Skeletal muscle satellite cell (primary cell): ENCODE results near the gene TYMP.
"Not testable (repeated sequence)": the region's sequence is repeated elsewhere in the genome, so short reads cannot be mapped to it uniquely, and the experiment has no call there.

Source experiments
- H3K27me3 ChIP-seq: 2 replicates; pipeline ENCODE4 v1.7.0; 2013; ENCODE audit warnings: low read length; ENCODE audit not compliant: control insufficient read depth, insufficient read depth
- H3K36me3 ChIP-seq: 2 replicates; pipeline ENCODE4 v1.7.0; 2013; ENCODE audit warnings: mild to moderate bottlenecking, control low read depth, low read length; ENCODE audit not compliant: insufficient read depth
- H3K4me1 ChIP-seq: 2 replicates; pipeline ENCODE4 v1.7.0; 2013; ENCODE audit warnings: low read length; ENCODE audit not compliant: control insufficient read depth, insufficient read depth
- H3K4me2 ChIP-seq: 2 replicates; pipeline ENCODE4 v1.7.0; 2013; ENCODE audit warnings: mild to moderate bottlenecking, low read length
- H3K4me3 ChIP-seq: 2 replicates; pipeline ENCODE4 v1.7.0; 2013; ENCODE audit warnings: low read length
- H3K9ac ChIP-seq: 2 replicates; pipeline ENCODE4 v1.7.0; 2013; ENCODE audit warnings: mild to moderate bottlenecking, low read depth, low read length, moderate library complexity
- H3K9me3 ChIP-seq: replicated peaks from 2 replicates; pipeline ENCODE4 v1.7.0; 2013; ENCODE audit warnings: mild to moderate bottlenecking, control low read depth, low read length

The TYMP gene

GRCh38 chr22:50520826-50521453, 8.9 kb downstream of the TYMP start:
- Histone ChIP-seq H3K9me3 (no peaks in the 10 kb centered on the region), H3K4me1 (peaks cover 15% of the 10 kb centered on the region), H3K27me3 (no peaks in the 10 kb centered on the region), H3K4me2 (no peak overlapping the region), H3K4me3 (no peak overlapping the region), H3K36me3 (peaks cover 63% of the 10 kb centered on the region), H3K9ac (no peak overlapping the region)

GRCh38 chr22:50520184-50520583, 9.6 kb downstream of the TYMP start:
- not testable (repeated sequence) for H3K4me3 ChIP-seq, H3K9ac ChIP-seq, H3K4me2 ChIP-seq, H3K27me3 ChIP-seq, H3K9me3 ChIP-seq
- H3K36me3 ChIP-seq, result peaks cover 63% of the 10 kb centered on the region
- H3K4me1 ChIP-seq, result peaks cover 15% of the 10 kb centered on the region

GRCh38 chr22:50519151-50519550, 10.7 kb downstream of the TYMP start:
- H3K9ac ChIP-seq, result no peak overlapping the region
- no peaks in the 10 kb centered on the region for H3K27me3 ChIP-seq
- peaks cover 59% of the 10 kb centered on the region for H3K36me3 ChIP-seq
- peaks cover 7% of the 10 kb centered on the region for H3K4me1 ChIP-seq
- H3K4me3 ChIP-seq, result no peak overlapping the region
- no peaks in the 10 kb centered on the region for H3K9me3 ChIP-seq
- H3K4me2 ChIP-seq, result no peak overlapping the region

- Histone ChIP-seq H3K4me1 (peaks cover 1% of the 10 kb centered on the region), H3K36me3 (peaks cover 54% of the 10 kb centered on the region), H3K9me3 (no peaks in the 10 kb centered on the region), H3K9ac (no peak overlapping the region), H3K4me3 (no peak overlapping the region), H3K27me3 (no peaks in the 10 kb centered on the region), H3K4me2 (no peak overlapping the region)
These were observed 11.2 kb downstream of the TYMP start for GRCh38 chr22:50518606-50519005.

DNA sequence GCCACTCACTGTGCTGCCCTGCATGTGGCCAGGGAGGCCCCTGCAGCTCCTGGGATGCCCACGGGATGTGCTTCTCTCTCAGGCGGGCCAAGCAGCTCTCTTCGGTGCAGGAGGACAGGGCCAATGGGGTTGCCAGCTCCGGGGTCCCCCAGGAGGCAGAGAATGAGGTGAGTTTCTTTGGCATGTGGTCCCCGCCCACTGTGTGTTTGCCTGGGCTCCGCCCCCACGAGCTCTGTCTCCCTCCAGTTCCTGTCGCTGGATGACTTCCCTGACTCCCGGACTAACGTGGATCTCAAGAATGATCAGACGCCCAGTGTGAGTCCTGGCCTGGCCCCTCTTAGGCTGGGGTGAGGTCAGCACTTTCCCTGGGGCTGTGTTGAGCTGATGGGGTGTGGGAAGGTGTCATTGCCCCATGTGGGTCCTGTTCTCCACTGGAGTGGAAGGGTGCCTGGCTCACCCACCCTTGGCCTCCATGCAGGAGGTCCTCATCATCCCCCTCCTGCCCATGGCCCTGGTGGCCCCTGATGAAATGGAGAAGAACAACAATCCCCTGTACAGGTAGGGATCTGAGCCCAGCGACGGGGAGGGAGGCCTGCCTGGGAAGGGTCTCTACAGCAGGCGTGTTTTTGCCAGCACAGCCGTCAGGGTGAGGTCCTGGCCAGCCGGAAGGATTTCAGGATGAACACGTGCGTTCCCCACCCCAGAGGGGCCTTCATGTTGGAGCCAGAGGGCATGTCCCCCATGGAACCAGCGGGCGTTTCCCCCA, 12.1 kb downstream of the TYMP start:
- H3K9ac ChIP-seq, result no peak overlapping the region
- H3K27me3 ChIP-seq, result no peaks in the 10 kb centered on the region
- H3K9me3 ChIP-seq, result no peaks in the 10 kb centered on the region
- H3K4me3 ChIP-seq, result no peak overlapping the region
- no peaks in the 10 kb centered on the region for H3K4me1 ChIP-seq
- no peak overlapping the region for H3K4me2 ChIP-seq
- peaks cover 45% of the 10 kb centered on the region for H3K36me3 ChIP-seq

DNA sequence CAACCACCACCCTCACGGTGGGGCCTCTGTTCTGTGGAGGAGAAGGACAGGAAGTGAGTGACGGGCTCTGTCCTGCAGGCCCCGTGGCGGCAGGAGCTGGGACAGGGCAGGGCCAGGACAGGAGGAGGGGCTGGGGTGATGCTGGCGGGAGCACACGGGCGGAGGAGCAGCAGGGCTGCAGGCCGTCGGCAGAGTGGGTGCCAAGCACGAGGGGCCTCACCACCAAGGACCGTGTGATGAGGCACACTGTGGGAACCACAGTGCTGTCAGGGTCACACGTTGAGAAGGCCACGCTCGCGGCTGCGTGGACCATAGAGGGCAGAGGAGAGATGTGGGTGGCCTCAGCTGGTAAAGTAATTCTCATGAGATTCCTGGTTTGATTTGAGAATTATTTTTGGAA, 12.9 kb downstream of the TYMP start:
- H3K4me2 ChIP-seq, result no peak overlapping the region
- H3K9me3 ChIP-seq, result no peaks in the 10 kb centered on the region
- H3K36me3 ChIP-seq, result peaks cover 40% of the 10 kb centered on the region
- H3K9ac ChIP-seq, result no peak overlapping the region
- H3K4me3 ChIP-seq, result no peak overlapping the region
- H3K27me3 ChIP-seq, result no peaks in the 10 kb centered on the region
- no peaks in the 10 kb centered on the region for H3K4me1 ChIP-seq

GRCh38 chr22:50516068-50516467, 13.7 kb downstream of the TYMP start:
- Histone ChIP-seq H3K9ac (no peak overlapping the region), H3K4me3 (no peak overlapping the region), H3K4me1 (no peaks in the 10 kb centered on the region), H3K9me3 (no peaks in the 10 kb centered on the region), H3K36me3 (peaks cover 34% of the 10 kb centered on the region), H3K4me2 (no peak overlapping the region), H3K27me3 (no peaks in the 10 kb centered on the region)

DNA sequence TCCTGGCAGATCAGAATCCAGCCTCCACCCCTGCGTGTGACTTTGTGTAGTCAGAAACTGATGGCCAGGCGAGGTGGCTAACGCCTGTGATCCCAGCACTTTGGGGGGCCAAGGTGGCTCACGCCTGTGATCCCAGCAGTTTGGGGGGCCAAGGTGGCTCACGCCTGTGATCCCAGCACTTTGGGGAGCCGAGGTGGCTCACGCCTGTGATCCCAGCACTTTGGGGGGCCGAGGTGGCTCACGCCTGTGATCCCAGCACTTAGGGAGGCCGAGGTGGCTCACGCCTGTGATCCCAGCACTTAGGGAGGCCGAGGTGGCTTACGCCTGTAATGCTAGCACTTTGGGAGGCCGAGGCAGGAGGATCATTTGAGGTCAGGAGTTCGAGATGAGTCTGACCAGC, 16.6 kb downstream of the TYMP start:
- no peak overlapping the region for H3K4me3 ChIP-seq
- no peaks in the 10 kb centered on the region for H3K27me3 ChIP-seq
- peaks cover 18% of the 10 kb centered on the region for H3K36me3 ChIP-seq
- no peak overlapping the region for H3K4me2 ChIP-seq
- H3K4me1 ChIP-seq, result peaks cover 11% of the 10 kb centered on the region
- H3K9me3 ChIP-seq, result no peaks in the 10 kb centered on the region
- no peak overlapping the region for H3K9ac ChIP-seq

GRCh38 chr22:50508897-50509296, 20.9 kb downstream of the TYMP start:
- Histone ChIP-seq H3K36me3 (peaks cover 15% of the 10 kb centered on the region), H3K9ac (peak overlapping the region; percentile 84), H3K4me1 (peaks cover 17% of the 10 kb centered on the region), H3K9me3 (no peaks in the 10 kb centered on the region), H3K27me3 (no peaks in the 10 kb centered on the region), H3K4me2 (peak overlapping the region; percentile 96), H3K4me3 (peak overlapping the region; percentile 100)

DNA sequence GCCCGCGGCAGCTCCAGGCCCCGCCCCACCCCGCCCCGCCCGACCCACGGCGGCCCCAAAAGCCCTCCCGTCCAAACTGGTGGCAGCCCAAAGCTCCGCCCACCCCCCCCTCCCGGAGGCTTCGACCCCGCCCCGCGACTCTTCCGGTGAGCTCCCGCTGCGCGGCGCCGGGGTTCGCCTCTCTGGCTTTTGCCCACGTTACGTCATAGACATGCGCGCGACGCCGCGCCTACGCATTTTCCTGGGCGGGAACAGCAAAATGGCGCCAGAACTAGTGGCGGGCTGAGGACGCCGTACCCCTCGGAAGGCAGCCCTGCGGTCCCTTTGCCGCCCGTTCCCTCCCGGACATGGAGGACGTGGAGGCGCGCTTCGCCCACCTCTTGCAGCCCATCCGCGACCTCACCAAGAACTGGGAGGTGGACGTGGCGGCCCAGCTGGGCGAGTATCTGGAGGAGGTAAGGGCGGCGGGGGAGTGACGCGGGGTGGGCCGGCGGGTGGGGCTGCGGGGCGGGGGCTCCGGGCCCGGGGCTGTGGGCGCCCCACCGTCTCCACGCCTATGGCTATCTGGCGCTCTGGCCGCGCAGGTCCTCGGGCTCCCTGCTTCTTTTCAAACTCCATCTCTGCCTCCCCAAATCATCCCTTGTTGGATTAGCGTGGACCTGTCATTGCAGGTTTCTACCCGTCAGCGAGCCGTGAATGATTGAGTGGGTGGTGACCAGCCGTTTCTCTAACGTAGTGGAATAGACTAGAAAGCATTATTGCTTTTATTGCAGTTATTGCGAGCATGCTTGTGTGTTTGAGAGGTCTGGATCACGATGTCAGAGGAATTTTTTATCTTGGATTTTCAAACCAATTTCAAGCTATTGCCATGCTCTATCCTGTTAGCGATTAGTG, 21.6 kb downstream of the TYMP start, which contains the start of gene NCAPH2:
TSS of gene NCAPH2 (plus strand) at position 234 of the 894 bp plus-strand sequence. CDS start at position 348, 114 bp downstream.
- Histone ChIP-seq H3K9ac (peak within 1 kb of the TSS; percentile 96), H3K4me1 (peaks cover 17% of the 10 kb centered on the region), H3K4me2 (peak within 1 kb of the TSS; percentile 100), H3K36me3 (peaks cover 15% of the 10 kb centered on the region), H3K4me3 (peak within 1 kb of the TSS; percentile 100), H3K27me3 (no peaks in the 10 kb centered on the region), H3K9me3 (no peaks in the 10 kb centered on the region)

DNA sequence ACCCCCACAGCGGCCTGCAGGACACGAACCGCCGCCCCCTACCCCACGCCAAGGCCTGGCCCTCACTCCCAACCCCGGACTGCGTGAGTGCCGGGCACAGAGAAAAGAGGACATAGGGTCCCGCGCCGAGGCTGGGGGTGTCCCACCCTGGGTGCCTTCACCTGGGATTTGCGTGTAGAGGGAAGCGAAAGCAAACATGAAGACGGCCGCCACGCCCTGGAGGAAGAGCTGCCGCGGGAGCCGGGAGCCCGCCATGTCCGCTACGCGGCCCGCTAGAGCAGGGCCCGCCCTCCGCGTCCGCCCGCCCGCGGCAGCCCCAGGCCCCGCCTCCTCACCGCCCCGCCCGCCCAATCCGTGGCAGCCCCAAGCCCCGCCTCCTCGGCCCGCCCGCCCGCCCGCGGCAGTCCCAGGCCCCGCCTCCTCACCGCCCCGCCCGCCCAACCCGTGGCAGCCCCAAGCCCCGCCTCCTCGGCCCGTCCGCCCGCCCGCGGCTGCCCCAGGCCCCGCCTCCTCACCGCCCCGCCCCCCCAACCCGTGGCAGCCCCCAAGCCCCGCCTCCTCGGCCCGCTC, 22.3 kb downstream of the TYMP start, which contains the start of gene LMF2:
TSS of gene LMF2 (minus strand) at position 282 of the 570 bp plus-strand sequence. CDS start at position 255, 27 bp downstream.
- no peaks in the 10 kb centered on the region for H3K9me3 ChIP-seq
- peaks cover 20% of the 10 kb centered on the region for H3K36me3 ChIP-seq
- H3K4me1 ChIP-seq, result peaks cover 17% of the 10 kb centered on the region
- peak within 1 kb of the TSS; percentile 100 for H3K4me3 ChIP-seq
- peak within 1 kb of the TSS; percentile 96 for H3K9ac ChIP-seq
- peak within 1 kb of the TSS; percentile 100 for H3K4me2 ChIP-seq
- no peaks in the 10 kb centered on the region for H3K27me3 ChIP-seq
